H1 (cell line): ENCODE measurements around the gene PBX3. TPM values are rescaled to one million over a fixed set of nuclear protein-coding genes. Genes with fewer than 3 reads are reported as not detected.

ENCODE experiments used
- HDAC2 ChIP-seq, 2 experiments: fragments of 300-600 bp in 1 of 2; sonication (generic) in 1 of 2; IDR thresholded peaks; 2 replicates each; pipeline ENCODE4 v1.6.1; 2011 to 2012; ENCODE audit warnings: low read depth in 2 of 2, low read length in 2 of 2, mild to moderate bottlenecking in 2 of 2, moderate library complexity in 2 of 2, borderline replicate concordance in 1 of 2, inconsistent platforms in 1 of 2
- HDAC6 ChIP-seq: IDR thresholded peaks from one replicate; pipeline ENCODE4 v1.7.1; 2012; ENCODE audit warnings: low read depth, mild to moderate bottlenecking, inconsistent platforms, low read length, moderate library complexity
- MAX ChIP-seq: IDR thresholded peaks from 2 replicates; pipeline ENCODE4 v1.6.1; 2012; ENCODE audit warnings: inconsistent platforms
- NRF1 ChIP-seq: IDR thresholded peaks from 2 replicates; pipeline ENCODE4 v1.6.1; 2011; ENCODE audit warnings: mild to moderate bottlenecking, low read depth, low read length, improper control_type of control experiment
- SUZ12 ChIP-seq: fragments of 200-600 bp; sonication (generic); IDR thresholded peaks from 2 replicates; pipeline ENCODE4 v1.6.1; 2012; ENCODE audit warnings: mild to moderate bottlenecking, inconsistent platforms, low read length, moderate library complexity, mixed read lengths
- polyA plus RNA-seq, 7 experiments: library from polyadenylated mRNA; depleted of rRNA in 3 of 7; stranded (reverse) in 5 of 7; unstranded in 2 of 7; fragments of >200 nt in 5 of 7; fragments of 200-250 nt in 2 of 7; gene quantifications; 1 replicate in 5 of 7; 2 replicates in 1 of 7; 4 replicates in 1 of 7; pipeline versions ENCODE4 v1.2.1 to v1.2.3, GENCODE V29; 2011 to 2013; ENCODE audit warnings: missing spikeins in 2 of 7, mixed read lengths in 2 of 7
- total RNA-seq: library from RNA; stranded (reverse); fragmentation: NEBNext Ultra II Directional; extraction: Animal tissue kit (Norgen Biotek cat#: 25700); gene quantifications from 2 replicates; pipeline ENCODE4 v1.2.1, GENCODE V29; 2021

PBX3 gene
- total and polyA plus RNA-seq, 2 of the 8 experiments (the other 6 are each of a cell fraction or from before 2014, with no cell fraction given) = 22.7 to 44.3 TPM

GRCh38 chr9:125803526-125803925, 56.4 kb downstream of the PBX3 start (continued):
- TF ChIP-seq NRF1 (no peak), MAX (no peak), HDAC2 (IDR thresholded peaks at IDR 0.05; ENCODE audit: borderline replicate concordance in 1 of 2, low read depth in 2 of 2, low read length in 2 of 2) (no peak), HDAC6 (no peak), SUZ12 (no peak)
- TF ChIP-seq, all 59 proteins: peak for 0
